AG04450 (cell line): Measurements from ENCODE around the gene TCF19. TPM values are rescaled to one million over a fixed set of nuclear protein-coding genes. Genes with fewer than 3 reads are reported as not detected.
A peak's percentile ranks its signal among the peaks of the same experiment; 100 is the strongest.

Experiments used
- CTCF ChIA-PET: fragments of 300-600, 350-600 bp; formaldehyde crosslinking; extraction: SDS; loops from one replicate; lab custom pipeline; 2022; ENCODE audit warnings: antibody characterized with exemption, inconsistent platforms; lab: Charles Lee
- POLR2A ChIA-PET: fragments of 350-600 bp; formaldehyde crosslinking; extraction: SDS; loops from one replicate; lab custom pipeline; 2021; ENCODE audit warnings: antibody characterized with exemption, inconsistent platforms; lab: Yijun Ruan, JAX
- DNase-seq: peaks from one replicate; pipeline ENCODE4 v3.0.0-alpha.2; 2011; ENCODE audit warnings: low read depth, low spot score
- H3K27ac ChIP-seq: one replicate; pipeline ENCODE4 v1.5.1; 2012; ENCODE audit warnings: low read depth, low read length, control low read depth
- H3K27me3 ChIP-seq: one replicate; pipeline ENCODE4 v1.6.0; 2012; ENCODE audit warnings: low read length; ENCODE audit not compliant: control insufficient read depth, insufficient read depth
- H3K4me3 ChIP-seq: 2 replicates; pipeline ENCODE4 v1.5.1; 2011; ENCODE audit warnings: mild to moderate bottlenecking, low read depth, low read length, control low read depth
- H3K9me3 ChIP-seq: 2 replicates; pipeline ENCODE4 v1.5.1; 2012; ENCODE audit warnings: low read length; ENCODE audit not compliant: control insufficient read depth, insufficient read depth
- polyA plus RNA-seq: library from polyadenylated mRNA; depleted of rRNA; stranded (reverse); fragments of >200 nt; gene quantifications from 2 replicates; pipeline ENCODE4 v1.2.3, GENCODE V29; 2011
- TF ChIP-seq, protein P1 (sequence below): IDR thresholded peaks from 2 replicates; pipeline ENCODE4 v1.5.1; 2011; ENCODE audit warnings: low read depth, low read length, control low read depth, inconsistent platforms

Gene TCF19
- polyA plus RNA-seq, 1 experiment = 4.2 TPM

DNA sequence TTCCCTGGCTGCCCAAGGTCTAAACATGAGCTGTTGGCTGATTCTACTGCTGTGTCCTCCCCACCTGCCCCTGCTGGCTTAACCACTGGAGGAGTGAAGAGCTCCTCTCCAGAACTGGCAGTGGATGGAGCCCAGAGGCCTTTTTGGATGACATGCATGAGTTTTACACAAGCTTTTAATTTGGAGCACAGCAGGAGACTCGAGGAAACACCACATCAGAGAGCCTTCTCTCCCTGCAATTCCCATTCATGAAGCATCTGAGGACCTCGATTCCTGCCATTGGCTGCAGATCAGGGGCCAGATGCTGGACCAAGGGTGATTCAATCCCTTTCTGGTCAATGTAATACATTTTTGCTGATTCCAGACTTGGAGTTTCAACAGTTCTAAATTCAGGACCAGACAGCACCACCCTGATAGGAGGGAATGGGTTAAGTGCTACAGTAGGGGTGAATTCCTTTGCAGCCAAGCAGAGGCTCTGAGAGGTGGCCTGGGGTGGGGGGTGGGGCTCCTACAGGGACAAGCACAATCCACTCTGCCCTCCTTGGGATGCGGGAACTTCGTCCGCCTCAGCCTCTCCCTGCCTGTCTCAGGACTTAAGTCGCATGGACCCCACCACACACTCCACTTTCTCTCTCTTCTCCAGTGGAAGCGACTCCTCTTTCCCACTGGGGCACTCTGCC is 44.4 kb upstream of the TCF19 start:
- no peak overlapping the region for H3K4me3 ChIP-seq
- DNase-seq = no peak
- no peaks in the 10 kb centered on the region; the same call in 1 of the 2 replicates for H3K9me3 ChIP-seq
- POLR2A ChIA-PET = interaction anchor here (0.5 kb wide), 1 partner anchor 21 kb away, joined by 6 read pairs; no protein-coding TSS in a partner anchor
- H3K27me3 ChIP-seq = peaks cover 19% of the 10 kb centered on the region
- TF ChIP-seq, protein P1, sequence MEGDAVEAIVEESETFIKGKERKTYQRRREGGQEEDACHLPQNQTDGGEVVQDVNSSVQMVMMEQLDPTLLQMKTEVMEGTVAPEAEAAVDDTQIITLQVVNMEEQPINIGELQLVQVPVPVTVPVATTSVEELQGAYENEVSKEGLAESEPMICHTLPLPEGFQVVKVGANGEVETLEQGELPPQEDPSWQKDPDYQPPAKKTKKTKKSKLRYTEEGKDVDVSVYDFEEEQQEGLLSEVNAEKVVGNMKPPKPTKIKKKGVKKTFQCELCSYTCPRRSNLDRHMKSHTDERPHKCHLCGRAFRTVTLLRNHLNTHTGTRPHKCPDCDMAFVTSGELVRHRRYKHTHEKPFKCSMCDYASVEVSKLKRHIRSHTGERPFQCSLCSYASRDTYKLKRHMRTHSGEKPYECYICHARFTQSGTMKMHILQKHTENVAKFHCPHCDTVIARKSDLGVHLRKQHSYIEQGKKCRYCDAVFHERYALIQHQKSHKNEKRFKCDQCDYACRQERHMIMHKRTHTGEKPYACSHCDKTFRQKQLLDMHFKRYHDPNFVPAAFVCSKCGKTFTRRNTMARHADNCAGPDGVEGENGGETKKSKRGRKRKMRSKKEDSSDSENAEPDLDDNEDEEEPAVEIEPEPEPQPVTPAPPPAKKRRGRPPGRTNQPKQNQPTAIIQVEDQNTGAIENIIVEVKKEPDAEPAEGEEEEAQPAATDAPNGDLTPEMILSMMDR = no peak
- CTCF ChIA-PET = interaction anchor here (0.6 to 1.8 kb wide), 7 partner anchors 12 to 573 kb away, joined by 3 to 5 read pairs (median 4); partner anchors contain the start of gene MDC1
- H3K27ac ChIP-seq = peak overlapping the region; percentile 77

DNA sequence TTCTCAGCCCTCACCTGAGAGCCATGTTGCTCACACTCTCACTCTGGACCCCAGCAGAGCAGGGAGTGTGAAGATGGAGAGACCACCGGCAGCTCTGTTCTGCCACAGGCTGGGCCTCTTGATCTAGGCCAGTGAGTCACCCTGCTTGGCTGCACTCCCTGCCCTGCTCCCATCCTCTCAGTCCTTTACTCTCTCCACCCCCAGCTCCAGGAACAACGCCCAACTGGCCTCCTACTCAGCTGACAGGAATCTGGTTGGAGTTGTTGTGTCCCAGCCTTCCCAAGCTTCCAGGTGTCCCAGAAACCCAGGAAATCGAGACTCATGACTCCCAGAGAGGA is 43.9 kb upstream of the TCF19 start, which contains the start of gene PSORS1C1:
Gene PSORS1C1, plus strand, starts transcription at position 260 of the 338 bp plus-strand sequence. CDS start 14,833 bp downstream, outside the sequence.
- H3K9me3 ChIP-seq = no peaks in the 10 kb centered on the region; the same call in 1 of the 2 replicates
- ChIA-PET POLR2A (no interaction called here), CTCF (interaction anchor here (0.6 to 5.4 kb wide), 6 partner anchors 12 to 397 kb away, joined by 3 to 30 read pairs (median 4); partner anchors contain the start of gene MDC1)
- TF ChIP-seq, protein P1 = no peak
- DNase-seq = peak; percentile 80
- peak within 1 kb of the TSS; percentile 41 for H3K4me3 ChIP-seq
- H3K27me3 ChIP-seq = peaks cover 17% of the 10 kb centered on the region
- H3K27ac ChIP-seq = peak within 1 kb of the TSS; percentile 77

DNA sequence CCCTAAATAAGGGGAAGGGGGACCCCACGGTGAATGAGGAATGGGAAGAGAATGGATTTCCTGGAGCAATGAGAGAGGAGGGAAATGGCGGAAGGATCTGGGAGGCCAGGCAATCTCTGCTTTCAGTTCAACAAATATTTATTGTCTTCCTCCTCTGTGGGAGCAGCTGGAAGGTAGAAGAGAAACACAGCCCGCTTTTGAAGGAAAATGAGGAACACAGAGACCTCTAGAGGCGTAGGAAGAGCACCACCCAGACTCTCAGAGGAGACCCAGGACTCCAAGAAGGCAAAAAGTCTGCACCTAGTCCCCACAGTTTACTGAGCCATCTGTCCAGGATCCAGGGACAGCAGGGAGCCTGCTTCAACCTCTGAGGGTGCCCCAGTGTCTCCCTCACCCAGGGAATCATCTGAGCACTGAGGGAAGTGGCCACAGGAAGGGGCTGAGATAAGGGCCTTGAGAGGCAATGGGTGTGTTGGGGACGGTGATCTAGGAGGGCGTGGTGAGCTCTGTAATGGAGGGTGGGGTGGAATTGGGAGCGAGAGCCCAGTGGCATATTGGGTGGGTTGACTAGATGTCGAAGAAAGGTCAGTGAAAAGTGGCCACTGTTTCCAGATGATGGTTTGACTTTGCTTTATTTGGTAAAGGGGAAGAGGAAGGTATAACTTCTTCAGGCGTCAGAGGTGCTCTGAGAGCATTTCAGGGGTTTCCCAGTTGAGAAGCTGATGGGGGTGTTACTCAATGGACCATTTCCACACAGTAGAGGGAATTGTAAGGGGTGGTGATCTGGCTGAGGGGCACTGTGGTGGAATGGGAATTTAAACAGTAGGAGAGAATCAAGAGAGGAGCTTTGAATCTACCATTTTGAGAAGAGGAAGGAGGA is 43.2 kb upstream of the TCF19 start:
- POLR2A ChIA-PET = no interaction called here
- H3K27ac ChIP-seq = peak overlapping the region; percentile 77
- H3K9me3 ChIP-seq = no peaks in the 10 kb centered on the region; the same call in 1 of the 2 replicates
- H3K4me3 ChIP-seq = peak overlapping the region; percentile 41
- TF ChIP-seq, protein P1 = 0 out of 2 replicates have a peak, but pooled peaks have one; percentile 24
- H3K27me3 ChIP-seq = peaks cover 10% of the 10 kb centered on the region
- CTCF ChIA-PET = interaction anchor here (0.6 to 5.4 kb wide), 8 partner anchors 13 to 398 kb away, joined by 3 to 30 read pairs (median 4); partner anchors contain the start of gene MDC1
- no peak for DNase-seq

DNA sequence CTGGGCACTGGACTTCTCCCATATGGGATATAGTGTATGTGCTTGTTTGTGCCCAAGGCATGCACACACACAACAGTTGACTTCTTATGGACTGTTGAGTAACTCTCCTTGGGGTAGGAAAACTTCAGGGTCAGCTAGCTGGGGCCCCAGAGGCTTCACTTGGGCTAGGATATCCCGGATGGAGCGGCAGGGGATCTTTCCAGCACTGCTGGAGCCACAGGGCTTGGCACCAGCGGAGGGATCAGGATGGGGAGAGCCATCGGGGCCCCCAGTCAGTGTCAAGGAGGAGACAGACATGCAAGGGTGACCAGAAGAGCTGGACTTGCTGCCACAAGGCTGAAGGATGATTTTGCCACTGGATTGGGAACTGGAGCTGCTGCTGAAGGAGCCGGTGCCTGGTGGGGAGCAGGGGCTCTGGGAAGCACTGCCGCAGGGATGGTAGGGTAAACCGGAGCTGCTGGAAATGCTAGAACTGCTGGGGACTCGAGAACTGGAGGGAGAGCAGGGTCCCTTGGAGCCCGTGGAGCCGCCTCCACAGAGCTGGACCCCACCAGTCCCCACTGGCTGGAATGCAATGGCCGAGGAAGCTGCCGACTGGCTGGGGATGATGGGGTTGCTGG is 42.3 kb upstream of the TCF19 start:
- H3K27ac ChIP-seq = no peak overlapping the region
- ChIA-PET POLR2A (no interaction called here), CTCF (interaction anchor here (1.0 to 5.4 kb wide), 4 partner anchors 21 to 201 kb away, joined by 3 to 30 read pairs (median 8); no protein-coding TSS in a partner anchor)
- DNase-seq = no peak
- TF ChIP-seq, protein P1 = no peak
- H3K4me3 ChIP-seq = no peak overlapping the region
- no peaks in the 10 kb centered on the region; the same call in 1 of the 2 replicates for H3K9me3 ChIP-seq
- peaks cover 3% of the 10 kb centered on the region for H3K27me3 ChIP-seq
